ENCODE measurements around the gene MYLK.
"Not testable (repeated sequence)": the region's sequence is repeated elsewhere in the genome, so short reads cannot be mapped to it uniquely, and the experiment has no call there.

The MYLK gene

GRCh38 chr3:123605789-123606234 lies 278.3 kb downstream of the MYLK start:
- H3K4me3 ChIP-seq (ENCODE audit: low read depth, low read length): no peak overlapping the region

GRCh38 chr3:123603153-123603552 lies 281.0 kb downstream of the MYLK start:
- H3K4me3 ChIP-seq (ENCODE audit: low read depth, low read length): not testable (repeated sequence)

GRCh38 chr3:123602325-123602724 lies 281.8 kb downstream of the MYLK start:
- H3K4me3 ChIP-seq (ENCODE audit: low read depth, low read length): no peak overlapping the region

- H3K4me3 ChIP-seq (ENCODE audit: low read depth, low read length): not testable (repeated sequence)
Measured at GRCh38 chr3:123600863-123601262, 283.3 kb downstream of the MYLK start.

- H3K4me3 ChIP-seq (ENCODE audit: low read depth, low read length): no peak overlapping the region
Measured at GRCh38 chr3:123597561-123597960, 286.6 kb downstream of the MYLK start.

- H3K4me3 ChIP-seq (ENCODE audit: low read depth, low read length): no peak overlapping the region
Measured at GRCh38 chr3:123595396-123596180, 288.5 kb downstream of the MYLK start.

- no peak overlapping the region for H3K4me3 ChIP-seq (ENCODE audit: low read depth, low read length)
Measured at GRCh38 chr3:123593381-123593780, 290.8 kb downstream of the MYLK start.

- no peak overlapping the region for H3K4me3 ChIP-seq (ENCODE audit: low read depth, low read length)
Measured at GRCh38 chr3:123590685-123591450, 293.3 kb downstream of the MYLK start.

- H3K4me3 ChIP-seq (ENCODE audit: low read depth, low read length): no peak overlapping the region
Measured at GRCh38 chr3:123587401-123587800, 296.7 kb downstream of the MYLK start.

GRCh38 chr3:123586968-123587367 lies 297.2 kb downstream of the MYLK start:
- H3K4me3 ChIP-seq (ENCODE audit: low read depth, low read length): no peak overlapping the region

- H3K4me3 ChIP-seq (ENCODE audit: low read depth, low read length): peak overlapping the region; percentile 82
Measured at GRCh38 chr3:123586131-123586530, 298.0 kb downstream of the MYLK start.

GRCh38 chr3:123584988-123585937 lies 298.9 kb downstream of the MYLK start, which contains the start of gene HACD2:
Gene HACD2, minus strand, starts transcription at chr3:123585053. Its CDS starts 26 bp downstream, at chr3:123585027.
- H3K4me3 ChIP-seq (ENCODE audit: low read depth, low read length): peak within 1 kb of the TSS; percentile 82

- peak overlapping the region; percentile 82 for H3K4me3 ChIP-seq (ENCODE audit: low read depth, low read length)
Measured at GRCh38 chr3:123584284-123584987, 299.7 kb downstream of the MYLK start.

GRCh38 chr3:123583561-123583960 lies 300.6 kb downstream of the MYLK start:
- peak overlapping the region; percentile 82 for H3K4me3 ChIP-seq (ENCODE audit: low read depth, low read length)

- no peak overlapping the region for H3K4me3 ChIP-seq (ENCODE audit: low read depth, low read length)
Measured at GRCh38 chr3:123582315-123582714, 301.8 kb downstream of the MYLK start.

GRCh38 chr3:123576122-123576521 lies 308.0 kb downstream of the MYLK start:
- H3K4me3 ChIP-seq (ENCODE audit: low read depth, low read length): no peak overlapping the region

GRCh38 chr3:123571973-123572365 lies 312.2 kb downstream of the MYLK start:
- H3K4me3 ChIP-seq (ENCODE audit: low read depth, low read length): no peak overlapping the region

GRCh38 chr3:123571264-123571972 lies 312.7 kb downstream of the MYLK start:
- H3K4me3 ChIP-seq (ENCODE audit: low read depth, low read length): no peak overlapping the region

- no peak overlapping the region for H3K4me3 ChIP-seq (ENCODE audit: low read depth, low read length)
Measured at GRCh38 chr3:123568875-123569274, 315.3 kb downstream of the MYLK start.

- no peak overlapping the region for H3K4me3 ChIP-seq (ENCODE audit: low read depth, low read length)
Measured at GRCh38 chr3:123568034-123568433, 316.1 kb downstream of the MYLK start.

Measured in iPS-11a (cell line).